GM19372 (cell line): Measurements from ENCODE around the gene PCSK2.

Experiments used
- ATAC-seq: cut with Tn5 transposase; IDR thresholded peaks from one replicate; pipeline ENCODE4 v1.9.1; 2021; ENCODE audit warnings: mild to moderate bottlenecking, low read depth, moderate library complexity; ENCODE audit not compliant: unreplicated experiment

The PCSK2 gene

GRCh38 chr20:17524560-17524959, 297.7 kb downstream of the PCSK2 start:
- ATAC-seq = no peak

GRCh38 chr20:17525132-17525531, 298.3 kb downstream of the PCSK2 start:
- ATAC-seq = no peak

- ATAC-seq = peak; percentile 72
These were observed 298.8 kb downstream of the PCSK2 start for GRCh38 chr20:17525650-17526049.

- no peak for ATAC-seq
These were observed 302.7 kb downstream of the PCSK2 start for GRCh38 chr20:17529586-17529985.

GRCh38 chr20:17530153-17530552, 303.3 kb downstream of the PCSK2 start:
- ATAC-seq = no peak

- ATAC-seq = no peak
These were observed 304.1 kb downstream of the PCSK2 start, which contains the start of gene BFSP1 for GRCh38 chr20:17530716-17531664. Gene BFSP1, minus strand, starts transcription at chr20:17531379. Its CDS starts 50 bp downstream, at chr20:17531329.

DNA sequence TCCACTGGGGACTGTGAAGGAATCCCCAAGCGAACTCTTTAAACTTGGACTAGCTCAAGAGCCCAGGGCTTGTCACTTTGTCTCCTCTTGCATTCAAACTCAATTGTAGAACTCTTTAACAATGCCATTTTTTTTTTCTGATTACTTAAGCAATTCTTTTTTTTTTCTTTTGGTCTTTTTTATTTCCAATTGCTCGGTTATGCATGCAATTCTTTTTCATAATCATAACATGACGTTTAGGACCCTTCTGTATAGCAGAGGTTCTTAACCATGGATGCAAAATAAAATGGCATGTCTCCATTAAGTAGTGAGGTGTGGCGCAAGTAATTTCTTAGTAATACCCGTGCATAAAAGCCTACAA, 304.8 kb downstream of the PCSK2 start:
- ATAC-seq = no peak

GRCh38 chr20:17533396-17533795, 306.6 kb downstream of the PCSK2 start:
- ATAC-seq = no peak

DNA sequence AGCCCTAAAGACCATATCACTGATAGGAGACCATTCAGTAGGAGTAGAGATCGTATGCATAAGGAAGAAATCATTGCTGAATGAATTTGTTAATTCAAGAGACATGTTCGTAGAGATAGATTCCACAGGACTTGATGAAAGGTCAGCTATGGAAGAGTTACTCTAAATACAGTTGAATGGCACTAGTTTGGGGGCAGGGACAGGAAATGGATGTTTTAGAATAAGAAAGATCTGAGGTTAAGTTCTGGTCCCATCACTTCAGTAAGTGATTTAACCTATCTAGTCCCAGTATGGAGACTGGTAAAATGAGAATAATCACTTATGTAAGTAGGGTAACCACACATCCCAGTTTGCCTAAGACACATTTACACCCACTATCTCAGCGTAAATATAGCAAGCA, 307.2 kb downstream of the PCSK2 start:
- ATAC-seq = no peak
